GM11168 (cell line): ENCODE results near the gene TBXA2R.

Source experiments
- in situ Hi-C: fragments of 300-500 bp; cut with MboI; formaldehyde crosslinking; loops from one replicate; pipeline ENCODE4 v1.12.0; 2022; ENCODE audit warnings: low sequenced_read_pairs; ENCODE audit not compliant: unreplicated experiment

TBXA2R gene

DNA sequence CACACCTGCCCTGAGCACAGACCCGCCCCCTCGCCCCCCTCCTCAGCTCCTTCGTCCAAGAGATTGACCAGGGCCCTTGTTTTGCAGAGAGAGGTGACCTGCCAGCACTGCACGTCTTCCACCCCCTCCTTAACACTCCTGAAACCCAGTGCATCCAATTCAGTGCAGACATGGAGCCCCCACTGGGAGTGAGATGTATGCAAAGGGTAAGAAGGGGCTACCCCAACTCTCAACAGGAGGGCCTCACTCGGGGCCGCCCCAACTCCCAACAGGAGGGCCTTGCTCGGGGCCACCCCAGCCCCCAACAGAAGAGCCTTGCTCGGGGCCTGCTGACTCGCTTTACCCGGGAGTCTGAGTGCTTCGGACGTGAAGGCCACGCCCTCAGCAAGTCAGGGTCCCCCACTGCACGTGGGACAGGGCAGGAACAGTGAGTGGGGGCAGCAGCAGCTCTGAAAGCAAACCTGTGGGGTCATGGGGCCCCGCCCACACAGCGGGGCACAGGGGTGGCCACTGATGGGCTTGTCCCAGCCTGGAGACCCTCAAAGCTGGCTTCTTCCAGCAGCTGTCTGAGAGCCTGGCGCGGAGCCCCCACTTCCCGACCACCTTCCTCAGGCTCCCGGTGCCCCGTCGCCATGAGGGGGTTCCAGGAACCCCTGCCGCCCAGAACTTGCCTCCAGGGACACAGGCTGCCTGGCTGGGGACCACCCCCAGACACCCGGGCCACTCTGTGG is 14.3 kb upstream of the TBXA2R start:
- in situ Hi-C loops: no loop called here

DNA sequence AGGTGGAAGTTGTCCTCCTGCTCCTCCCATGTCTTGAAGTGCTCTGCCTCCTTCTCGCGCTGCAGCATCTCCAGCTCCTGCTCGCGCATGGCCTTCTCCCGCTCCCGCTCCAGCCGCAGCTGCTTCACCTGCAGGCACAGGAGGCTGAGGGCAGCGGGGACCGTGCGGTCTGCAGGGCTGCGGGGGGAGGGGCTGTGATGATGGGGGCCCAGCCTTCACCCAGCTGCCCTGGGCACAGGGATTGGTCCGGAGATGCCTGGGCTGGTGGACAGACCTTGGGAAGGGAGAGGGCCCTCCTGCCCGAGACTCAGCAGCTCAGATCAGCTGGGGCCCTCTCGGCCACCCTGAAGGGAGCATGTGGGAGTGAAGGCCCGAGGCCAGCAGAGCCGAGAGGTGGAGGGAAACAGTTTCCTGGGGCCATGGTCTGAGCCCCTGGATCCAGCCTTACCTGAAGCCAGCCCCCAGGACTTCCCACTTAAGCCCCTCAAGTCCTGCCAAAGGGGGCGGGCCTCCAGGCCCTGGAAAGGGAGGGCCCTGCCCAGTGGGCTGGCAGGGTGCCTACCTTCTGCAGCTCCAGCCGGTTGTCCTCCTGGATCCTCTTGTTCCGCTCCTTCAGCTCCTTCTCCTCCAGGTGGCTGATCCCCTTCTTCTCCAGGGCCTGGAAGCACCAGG is 13.6 kb upstream of the TBXA2R start:
- in situ Hi-C loops: no loop called here

DNA sequence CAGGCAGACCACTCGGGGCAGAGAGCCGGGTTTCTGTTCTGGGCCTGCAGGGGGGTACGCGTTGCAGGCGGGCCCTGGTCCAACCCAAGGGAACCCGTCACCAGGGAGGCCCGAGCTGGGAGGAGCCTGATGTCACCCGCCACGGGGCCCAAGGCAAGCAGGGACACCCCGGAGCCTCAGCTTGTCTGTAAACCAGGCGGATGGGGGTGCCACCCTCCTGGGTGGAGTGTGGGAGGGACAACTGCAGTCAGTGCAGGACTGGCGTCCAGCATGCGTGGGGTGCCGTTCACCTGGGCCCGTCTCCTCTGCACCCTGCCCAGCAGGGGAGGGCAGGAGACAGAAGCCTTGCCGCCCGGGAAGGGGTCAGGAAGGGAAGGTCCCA is 12.9 kb upstream of the TBXA2R start:
- in situ Hi-C loops: no loop called here

- in situ Hi-C loops: no loop called here
Observed at GRCh38 chr19:3618811-3619630, 12.3 kb upstream of the TBXA2R start.

- in situ Hi-C loops: no loop called here
Observed at GRCh38 chr19:3618144-3618810, 11.6 kb upstream of the TBXA2R start.

DNA sequence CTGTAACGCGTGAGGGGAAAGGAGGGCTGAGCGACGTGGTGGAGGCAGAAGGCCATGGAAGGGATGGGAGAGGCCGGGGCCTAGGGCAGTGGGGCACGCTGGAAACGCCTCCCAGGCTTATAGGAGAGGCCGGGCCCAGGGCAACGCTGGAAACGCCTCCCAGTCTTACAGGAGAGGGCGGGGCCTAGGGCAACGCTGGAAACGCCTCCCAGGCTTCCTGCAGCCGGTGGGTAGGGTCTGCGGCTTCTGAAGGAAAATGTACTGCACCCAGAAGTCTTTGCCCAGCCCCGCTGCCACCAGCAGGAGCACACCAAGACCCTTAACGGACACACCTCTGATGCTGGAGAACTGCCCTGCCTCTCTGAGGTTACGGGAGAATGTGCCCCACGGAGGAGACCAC is 10.8 kb upstream of the TBXA2R start:
- in situ Hi-C loops: no loop called here

GRCh38 chr19:3615524-3616135 is 9.0 kb upstream of the TBXA2R start:
- in situ Hi-C loops: no loop called here

- in situ Hi-C loops: no loop called here
Observed at GRCh38 chr19:3614858-3615505, 8.3 kb upstream of the TBXA2R start.

- in situ Hi-C loops: no loop called here
Observed at GRCh38 chr19:3613818-3614661, 7.4 kb upstream of the TBXA2R start.

GRCh38 chr19:3612901-3613741 is 6.4 kb upstream of the TBXA2R start:
- in situ Hi-C loops: no loop called here

- in situ Hi-C loops: no loop called here
Observed at GRCh38 chr19:3612330-3612729, 5.7 kb upstream of the TBXA2R start.

GRCh38 chr19:3611841-3612240 is 5.2 kb upstream of the TBXA2R start:
- in situ Hi-C loops: no loop called here

GRCh38 chr19:3610745-3611717 is 4.4 kb upstream of the TBXA2R start:
- in situ Hi-C loops: no loop called here

DNA sequence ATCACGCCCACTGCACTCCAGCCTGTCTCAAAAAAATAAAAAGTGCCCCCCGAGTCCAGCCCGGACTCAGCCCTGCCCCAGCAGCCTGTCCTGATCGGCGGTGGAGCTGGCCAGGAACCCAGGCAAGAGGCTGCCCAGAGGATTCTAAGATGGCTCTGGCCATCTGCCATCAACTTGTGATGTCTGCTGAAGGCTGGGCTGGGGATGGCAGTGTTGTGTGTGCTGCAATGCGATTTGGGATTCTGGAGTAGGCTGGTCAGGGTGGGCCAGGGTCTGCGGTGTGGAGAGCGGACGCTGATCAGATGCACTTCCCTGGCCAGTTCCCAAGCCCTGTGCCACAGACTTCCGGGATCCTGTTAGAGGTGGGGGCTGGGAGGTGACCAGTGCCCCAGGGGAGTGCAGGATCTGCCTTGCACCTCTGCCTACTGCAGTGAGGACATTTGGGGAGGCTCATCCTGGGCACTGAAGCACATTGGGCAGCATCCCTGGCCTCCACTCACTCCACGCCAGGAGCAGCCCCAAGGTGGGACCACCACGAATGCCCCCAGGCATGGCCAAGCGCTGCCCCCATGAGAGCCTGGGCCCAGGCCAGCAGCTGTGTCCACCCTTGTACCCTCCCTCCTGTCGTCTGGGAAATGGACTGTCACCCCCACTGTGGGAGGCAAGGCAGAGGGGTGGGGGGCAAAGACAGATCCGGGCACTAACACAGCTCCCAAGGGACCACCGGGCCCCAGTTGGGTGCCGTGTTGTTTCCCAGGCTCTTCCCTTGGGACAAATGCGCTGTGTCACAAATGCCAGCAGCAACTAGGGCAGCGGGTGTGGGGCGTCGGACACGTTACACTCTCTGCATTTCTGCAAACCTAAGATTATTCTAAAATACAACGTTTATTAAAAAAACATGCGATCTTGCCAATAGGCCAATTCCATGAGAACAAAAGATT is 3.4 kb upstream of the TBXA2R start:
- in situ Hi-C loops: no loop called here

- in situ Hi-C loops: no loop called here
Observed at GRCh38 chr19:3608750-3609322, 2.2 kb upstream of the TBXA2R start.
